ENCODE data around the gene NRSN2.
A peak's percentile ranks its signal among the peaks of the same experiment; 100 is the strongest.
"Not testable (repeated sequence)": the region's sequence is repeated elsewhere in the genome, so short reads cannot be mapped to it uniquely, and the experiment has no call there.

The NRSN2 gene

DNA sequence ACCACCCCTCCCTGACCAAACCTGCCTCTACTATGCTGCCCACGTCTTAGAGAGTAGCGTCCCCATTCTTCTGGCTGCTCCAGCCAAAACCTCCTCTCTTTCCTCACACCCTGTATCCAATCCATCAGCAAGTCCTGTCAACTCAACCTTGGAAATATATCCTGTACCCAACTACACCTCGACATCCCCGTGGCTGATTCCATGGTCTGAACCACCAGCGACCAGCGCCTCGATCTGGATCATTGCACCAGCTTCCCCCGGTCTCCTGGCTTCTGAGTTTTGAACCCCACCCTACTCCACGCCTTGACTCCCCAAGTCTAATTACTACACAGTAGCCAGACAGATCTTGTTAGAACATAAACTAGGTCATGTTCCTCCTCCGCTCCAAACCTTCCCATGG, 9.8 kb downstream of the NRSN2 start:
- no peak for DNase-seq

DNA sequence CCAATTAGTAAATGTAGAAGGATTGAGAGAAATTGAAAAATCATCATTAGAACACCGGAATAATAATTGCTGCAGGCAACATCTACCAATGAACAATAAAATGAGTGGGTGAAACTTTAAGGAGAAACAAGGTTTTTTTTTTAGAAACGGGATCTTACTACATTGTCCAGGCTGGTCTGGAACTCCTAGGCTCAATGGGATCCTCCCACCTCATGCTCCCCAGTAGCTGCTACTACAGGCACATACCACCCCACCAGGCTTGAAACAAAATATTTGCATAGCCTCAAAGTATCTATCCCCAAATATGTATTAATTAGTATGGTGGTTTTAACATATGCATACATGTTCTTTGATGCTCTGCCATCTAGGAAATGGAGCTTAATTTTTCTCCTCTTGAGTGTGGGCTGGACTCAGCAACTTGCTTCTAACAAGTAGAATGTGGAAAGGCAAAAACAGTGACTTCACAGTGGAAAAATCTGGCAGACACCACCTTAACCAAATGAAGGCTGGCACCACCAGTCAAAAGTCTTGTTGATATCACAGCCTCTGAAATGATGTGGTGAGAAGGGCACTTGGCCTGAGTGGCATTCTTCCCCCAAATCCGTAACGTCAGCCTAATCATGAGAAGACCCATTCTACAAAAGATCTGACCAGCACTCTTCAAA, 12.1 kb downstream of the NRSN2 start:
- DNase-seq = no peak

DNA sequence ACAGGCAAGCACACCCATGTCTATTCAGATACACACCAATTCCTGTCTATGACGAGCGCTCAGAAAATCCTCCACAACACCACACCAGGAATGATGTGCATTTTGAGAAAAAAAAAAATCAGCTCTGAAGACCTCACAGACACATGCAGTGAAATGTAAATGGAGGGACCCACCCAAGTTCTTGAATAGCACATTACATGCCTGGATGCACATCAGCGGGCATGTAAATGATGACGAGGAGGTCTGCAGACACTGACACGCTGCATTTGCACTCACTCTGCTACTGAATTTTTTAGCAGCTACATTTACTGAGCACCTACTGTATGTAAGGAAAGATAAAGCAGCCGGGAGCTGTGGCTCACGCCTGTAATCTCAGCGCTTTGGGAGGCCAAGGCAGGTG, 14.7 kb downstream of the NRSN2 start:
- no peak for DNase-seq

DNA sequence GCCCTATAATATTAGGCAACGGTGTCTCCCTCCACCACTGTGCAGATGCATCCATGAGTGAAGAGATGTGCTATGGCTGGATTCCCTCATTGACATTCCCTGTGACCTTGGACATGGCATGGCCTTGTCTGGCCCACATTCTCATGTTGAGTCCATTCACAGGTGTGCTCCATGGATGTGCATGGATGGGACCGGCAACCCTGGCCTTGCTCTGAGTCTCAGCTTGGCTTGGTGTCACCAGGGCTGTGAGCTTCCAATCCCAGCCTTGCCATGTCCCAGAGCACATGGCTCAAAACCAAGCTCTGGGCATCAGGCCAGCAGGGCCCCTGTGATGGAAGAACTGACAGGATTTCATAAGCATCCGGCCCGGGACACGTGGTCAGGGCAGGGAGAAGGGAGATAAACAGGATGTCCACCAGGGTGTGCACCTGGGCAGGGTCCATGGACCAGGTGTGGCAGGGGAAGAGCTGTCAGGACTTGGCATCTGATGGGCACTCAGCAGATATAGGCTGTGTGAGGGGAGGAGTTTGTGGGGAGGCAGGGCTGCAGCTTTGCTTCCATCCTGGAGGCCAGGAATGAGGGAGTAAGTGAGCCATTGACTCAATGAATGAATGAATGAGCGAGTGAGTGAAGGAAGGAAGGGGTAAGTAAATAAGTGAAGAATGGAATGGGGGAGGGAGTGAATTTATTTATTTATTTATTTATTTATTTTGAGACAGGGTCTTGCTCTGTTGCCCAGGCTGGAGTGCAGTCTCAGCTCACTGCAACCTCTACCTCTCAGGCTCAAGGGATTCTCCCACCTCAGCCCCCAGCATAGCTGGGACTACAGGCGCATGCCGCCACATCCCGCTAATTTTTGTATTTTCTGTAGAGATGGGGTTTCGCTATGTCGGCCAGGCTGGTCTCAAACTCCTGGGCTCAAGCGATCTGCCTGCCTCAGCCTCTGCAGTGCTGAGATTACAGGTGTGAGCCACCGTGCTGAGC, 15.7 kb downstream of the NRSN2 start:
- DNase-seq = no peak

DNA sequence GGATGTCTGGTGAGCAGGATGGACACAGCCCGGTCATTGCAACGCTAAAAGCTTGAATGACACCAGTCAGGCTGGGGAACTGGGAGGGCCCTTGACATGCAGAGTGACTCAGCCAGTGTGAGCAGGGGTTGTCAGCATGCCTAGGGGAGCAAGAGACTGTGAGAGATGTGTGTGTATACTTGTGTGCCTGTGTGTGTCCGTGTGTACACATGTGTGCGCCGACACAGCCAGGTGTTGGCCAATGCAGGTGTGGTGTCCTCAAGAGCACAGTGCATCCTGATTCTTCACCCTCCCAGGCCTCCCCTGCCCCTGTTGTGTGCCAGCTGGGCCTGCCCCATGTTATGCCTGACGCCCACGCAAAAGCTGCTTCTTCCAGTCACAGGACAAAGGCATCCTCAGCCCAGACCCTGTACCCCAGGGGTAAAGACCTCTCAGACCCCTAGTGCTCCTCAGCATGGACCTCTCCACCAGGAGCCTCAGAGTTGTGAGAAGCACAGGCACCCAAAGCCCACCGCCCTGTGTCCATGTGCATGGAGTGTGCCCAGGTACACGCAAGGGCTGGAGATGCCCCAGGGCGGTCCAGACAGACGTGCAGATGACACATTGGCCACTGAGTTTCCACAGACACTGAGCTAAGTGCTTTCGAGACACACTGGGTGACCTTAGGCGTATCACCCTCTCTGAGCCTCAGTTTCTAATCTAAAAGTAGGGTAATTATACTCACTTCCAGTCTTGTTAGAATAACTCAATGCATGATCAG, 16.6 kb downstream of the NRSN2 start:
- no peak for DNase-seq

DNA sequence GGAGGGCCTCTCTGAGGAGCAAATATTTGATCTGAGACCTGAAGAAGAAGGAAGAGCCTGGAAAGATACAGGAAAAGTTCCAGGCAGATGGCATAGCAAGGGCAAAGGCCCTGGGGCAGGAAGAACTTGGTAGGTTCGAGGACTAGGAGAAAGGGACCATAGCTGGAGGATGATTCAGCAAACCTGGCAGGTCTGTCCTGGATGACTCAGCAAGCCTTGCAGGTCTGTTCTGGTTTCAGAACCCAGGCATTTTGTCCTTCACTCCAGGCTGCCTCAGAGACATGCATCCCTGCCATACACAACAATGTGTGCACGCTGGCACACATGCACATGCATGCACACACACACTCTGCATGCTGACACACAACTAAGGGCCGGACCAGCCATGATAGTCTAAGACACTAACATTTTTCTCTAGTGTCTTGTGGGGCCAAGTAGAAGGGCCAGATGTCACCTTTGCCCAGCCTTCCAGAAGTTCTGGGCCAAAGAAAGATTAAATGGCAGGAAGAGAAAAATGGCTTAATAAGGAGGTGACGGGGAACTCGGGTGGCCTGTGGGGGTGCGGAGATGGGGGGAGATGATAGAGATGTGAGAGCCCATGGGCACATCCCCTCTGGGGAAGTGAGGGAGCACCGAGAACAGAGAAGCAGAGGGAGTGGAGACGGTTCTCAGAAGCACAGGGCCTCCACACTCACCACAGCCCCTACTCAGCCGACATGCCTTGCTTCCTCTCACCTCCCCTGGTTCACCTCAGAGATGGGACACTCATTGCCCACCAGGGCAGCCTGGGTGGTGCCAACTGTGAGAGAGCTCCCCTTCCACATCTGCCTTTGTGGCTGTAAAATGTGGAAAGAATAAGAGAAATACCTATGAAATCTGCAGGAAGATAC, 18.2 kb downstream of the NRSN2 start:
- DNase-seq = no peak

DNA sequence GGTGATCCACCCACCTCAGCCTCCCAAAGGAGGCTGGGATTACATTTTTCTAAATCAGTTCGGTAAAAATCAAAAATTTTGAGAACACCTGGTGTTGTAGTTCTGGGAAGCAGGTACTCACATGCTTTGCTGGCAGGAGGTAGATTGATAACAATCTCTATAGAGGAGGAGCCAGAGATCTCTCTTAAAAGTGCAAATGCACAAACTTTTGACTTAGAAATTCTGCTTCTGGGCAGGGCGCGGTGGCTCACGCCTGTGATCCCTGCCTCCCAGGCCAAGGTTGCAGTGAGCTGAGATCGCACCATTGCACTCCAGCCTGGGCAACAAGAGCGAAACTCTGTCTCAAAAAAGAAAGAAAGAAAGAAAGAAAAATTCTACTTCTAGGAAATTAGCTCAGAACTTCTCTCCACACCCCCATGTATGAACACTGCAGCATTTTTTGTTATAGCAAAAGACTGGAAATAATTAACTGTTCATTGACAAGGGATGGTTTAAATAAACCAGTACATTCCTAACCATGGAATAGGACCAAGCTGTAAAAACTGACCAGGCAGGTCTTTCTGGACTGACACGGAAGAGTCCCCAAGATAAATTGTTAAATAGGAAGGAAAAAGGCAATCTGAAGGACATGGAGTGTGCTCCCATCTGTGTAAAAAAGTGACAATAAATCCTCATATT, 19.3 kb downstream of the NRSN2 start:
- no peak for DNase-seq

DNA sequence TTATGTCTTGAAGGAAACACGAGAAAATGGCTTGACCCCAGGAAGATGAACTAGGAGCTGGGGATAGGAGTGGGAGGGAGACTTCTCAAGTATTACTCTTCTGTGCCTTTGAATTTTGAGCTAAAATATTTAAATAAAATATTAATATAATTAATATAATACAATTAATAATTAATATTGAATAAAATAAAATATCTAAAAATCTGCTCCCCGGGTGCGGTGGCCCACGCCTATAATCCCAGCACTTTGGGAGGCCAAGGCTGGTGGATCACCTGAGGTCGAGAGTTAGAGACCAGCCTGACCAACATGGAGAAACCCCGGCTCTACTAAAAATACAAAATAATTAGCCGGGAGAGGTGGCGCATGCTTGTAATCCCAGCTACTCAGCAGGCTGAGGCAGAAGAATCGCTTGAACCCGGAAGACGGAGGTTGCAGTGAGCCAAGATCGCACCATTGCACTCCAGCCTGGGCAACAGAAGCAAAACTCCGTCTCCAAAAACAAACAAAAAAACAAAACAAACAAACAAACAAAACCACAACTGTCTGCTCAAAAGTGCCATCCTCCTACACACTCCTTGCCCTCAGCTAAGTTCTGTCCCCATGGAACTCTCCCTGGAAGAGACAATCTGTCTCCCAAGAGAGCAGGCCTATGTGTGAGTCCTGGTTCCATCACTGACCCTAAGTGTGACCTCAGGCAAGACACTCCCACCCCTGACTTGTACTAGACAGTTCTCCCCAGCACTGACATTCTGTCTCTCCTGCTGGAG, 20.0 kb downstream of the NRSN2 start:
- no peak for DNase-seq

DNA sequence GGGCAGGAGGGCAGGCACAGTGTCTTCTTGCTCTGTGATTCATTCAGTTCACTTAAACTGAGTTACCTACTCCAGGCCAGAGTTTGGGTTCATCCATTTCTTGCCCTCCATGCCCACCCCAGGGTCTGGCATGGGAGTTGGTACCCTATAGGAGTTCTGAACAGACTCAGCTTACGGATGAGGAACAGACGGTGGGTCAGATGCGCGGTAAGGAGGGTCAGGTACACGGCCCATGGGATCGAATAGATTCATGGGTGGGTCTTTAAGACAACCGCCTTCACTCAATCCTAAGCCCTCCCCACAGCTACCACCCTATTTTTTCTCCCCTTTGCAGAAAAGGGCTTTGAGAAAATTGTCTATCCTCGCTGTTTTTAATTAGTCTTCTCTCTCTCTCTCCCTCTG, 20.6 kb downstream of the NRSN2 start:
- DNase-seq = no peak

DNA sequence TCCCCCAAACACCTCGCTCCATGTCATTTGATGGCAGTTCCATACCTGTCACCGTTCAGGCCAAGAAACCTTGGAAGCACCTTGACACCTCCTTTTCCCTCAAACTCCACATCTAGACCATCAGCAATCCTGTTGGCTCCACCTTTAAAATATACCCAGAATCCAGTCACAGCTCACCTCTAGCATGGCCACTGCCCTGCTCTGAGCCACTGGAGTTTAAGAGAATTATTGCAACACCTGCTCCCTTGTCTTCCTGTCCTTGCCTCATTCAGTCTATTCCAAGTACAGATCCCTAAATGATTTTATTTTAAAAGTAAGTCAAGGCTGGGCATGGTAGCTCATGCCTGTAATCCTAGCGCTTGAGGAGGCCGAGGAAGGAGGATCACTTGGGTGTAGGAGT, 22.0 kb downstream of the NRSN2 start:
- no peak for DNase-seq

DNA sequence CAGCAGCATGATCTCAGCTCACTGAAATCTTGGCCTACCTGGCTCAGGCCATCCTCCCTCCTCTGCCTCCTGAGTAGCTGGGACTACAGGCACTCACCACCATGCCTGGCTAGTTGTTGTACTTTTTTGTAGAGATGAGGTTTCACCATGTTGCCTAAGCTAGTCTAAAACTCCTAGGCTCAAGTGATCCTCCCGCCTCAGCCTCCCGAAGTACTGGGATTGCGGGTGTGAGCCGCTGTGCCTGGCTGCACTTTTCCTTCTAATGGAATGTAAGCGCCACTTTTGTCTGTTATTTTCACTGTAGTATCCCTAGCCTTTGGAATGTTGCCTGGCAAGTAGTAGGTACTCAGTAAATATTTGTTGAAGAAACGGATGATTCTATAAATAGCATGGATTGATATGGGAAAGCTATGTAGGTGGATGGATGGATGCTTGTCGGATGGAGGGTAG, 23.3 kb downstream of the NRSN2 start:
- no peak for DNase-seq

DNA sequence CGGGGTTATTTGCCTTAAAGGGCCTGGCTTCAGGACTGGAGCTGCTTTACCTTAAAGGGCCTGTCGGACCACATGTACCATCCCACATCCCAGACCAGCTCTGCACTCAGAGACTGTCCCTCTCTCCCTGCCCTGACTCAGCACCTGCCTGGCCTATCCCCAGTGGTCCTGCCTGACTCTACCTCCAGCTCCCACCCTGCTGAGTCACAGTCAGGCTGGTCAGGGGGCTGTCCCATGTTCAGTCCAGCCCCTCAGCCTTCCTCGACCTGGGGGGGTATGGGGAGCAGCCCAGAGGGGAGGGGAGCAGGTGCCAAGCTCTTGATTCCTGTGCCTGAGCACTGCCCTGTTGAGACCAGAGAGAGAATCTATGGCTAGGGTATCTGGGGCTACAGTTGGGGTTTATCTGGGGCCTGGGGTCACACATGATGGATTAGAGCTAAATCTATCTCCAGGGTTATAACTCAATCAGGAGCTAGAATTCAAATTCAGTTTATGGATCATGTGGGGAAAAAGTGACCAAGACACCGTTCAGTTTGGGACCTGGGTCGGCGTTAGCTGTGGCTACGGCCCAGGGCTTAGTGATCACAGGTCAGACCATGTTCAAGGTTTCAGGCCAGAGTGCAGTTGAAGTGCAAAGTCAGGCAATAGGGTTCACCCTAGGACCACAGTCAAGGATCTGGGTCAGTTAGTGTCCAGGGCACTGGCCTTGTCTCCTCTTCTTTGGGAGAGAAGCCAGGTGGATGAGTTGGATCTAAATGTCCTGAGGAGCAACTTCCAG, 24.3 kb downstream of the NRSN2 start:
- DNase-seq = no peak

DNA sequence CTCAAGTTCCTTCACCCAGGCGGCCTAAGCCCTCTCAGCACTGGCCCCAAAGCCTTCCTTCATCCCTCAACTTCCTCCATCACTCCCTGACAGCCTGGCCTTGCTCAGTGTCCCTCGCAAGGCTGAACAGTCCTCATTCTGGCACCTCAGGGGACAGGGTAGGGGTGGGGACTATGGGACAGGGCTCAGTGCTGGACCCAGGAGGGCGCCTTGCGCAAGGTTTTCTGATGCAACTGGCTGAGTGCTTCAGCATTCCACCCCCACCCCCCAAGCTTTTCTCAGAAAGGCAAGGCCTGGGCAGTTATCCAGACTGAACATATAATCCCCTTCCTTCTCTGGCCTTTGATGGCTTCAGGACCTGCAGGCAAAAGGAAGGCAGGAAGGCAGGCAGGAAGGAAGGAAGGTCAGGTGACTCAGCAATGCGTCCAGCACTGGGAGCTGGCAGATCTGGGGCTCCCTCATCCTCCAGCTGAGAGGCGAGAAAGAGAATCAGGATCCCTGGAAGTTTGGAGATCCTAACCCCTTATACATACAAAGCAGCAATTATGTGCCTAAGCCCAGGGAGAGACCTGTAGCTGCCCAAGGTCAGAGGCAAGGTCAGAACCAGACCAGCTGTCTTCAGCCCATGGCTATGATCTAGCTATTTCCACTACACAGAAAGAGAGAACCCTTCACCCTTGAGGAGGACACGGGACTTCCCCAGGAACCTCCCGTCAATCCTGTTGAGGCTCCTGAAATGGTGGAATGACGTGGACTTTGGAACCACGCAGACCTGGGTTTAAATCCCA, 25.0 kb downstream of the NRSN2 start:
- no peak for DNase-seq

DNA sequence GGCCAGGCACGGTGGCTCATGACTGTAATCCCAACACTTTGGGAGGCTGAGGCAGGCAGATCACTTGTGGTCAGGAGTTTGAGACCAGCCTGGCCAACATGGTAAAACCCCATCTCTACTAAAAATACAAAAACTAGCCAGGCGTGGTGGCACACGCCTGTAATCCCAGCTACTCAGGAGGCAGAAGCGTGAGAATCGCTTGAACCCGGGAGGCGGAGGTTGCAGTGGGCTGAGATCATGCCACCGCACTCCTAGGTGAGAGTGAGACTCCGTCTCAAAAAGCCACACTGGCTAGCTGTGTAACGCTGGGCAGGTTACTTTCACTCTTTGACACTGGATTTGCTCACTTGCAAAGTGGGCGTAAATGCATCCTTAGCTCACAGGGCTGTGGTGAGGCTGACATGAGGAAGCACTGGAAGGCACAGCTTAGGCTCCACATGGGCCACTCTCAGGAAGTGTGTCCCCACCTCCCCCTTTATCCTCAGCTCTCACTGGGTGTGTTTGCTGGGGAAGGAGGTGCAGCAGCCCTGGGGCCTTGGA, 25.7 kb downstream of the NRSN2 start:
- DNase-seq = not testable (repeated sequence)

DNA sequence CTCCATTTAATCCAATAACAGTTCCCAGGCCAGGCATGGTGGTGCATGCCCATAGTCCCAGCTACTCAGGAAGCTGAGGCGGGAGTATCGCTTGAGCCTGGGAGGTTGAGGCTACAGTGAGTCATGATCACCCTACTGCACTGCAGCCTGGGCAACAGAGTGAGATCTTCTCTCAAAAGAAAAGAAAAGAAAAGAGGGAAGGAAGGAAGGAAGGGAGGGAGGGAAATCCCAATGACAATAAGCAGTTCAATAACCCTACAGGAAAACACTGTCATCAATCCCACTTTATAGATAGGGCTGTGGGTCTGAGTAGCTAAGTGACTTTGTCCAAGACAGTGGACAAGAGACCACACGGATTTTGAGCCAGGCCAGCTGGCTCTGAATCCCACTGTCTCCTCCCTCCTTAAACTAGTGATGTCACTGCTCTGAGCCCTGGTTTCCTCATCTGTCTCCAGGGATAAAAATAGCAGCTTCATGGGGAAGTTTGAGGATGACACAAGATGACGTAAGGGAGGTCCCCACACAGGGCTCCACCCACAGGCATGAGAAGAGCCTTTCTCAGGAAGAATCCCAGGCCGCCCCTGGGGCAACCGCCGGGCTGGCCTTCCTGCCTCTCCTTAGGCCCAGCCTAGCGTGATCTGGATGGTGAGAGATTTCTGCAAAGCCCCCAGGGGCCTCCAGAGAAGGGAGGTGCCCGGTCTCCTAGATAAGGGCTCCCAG, 26.4 kb downstream of the NRSN2 start:
- peak; percentile 36 for DNase-seq

DNA sequence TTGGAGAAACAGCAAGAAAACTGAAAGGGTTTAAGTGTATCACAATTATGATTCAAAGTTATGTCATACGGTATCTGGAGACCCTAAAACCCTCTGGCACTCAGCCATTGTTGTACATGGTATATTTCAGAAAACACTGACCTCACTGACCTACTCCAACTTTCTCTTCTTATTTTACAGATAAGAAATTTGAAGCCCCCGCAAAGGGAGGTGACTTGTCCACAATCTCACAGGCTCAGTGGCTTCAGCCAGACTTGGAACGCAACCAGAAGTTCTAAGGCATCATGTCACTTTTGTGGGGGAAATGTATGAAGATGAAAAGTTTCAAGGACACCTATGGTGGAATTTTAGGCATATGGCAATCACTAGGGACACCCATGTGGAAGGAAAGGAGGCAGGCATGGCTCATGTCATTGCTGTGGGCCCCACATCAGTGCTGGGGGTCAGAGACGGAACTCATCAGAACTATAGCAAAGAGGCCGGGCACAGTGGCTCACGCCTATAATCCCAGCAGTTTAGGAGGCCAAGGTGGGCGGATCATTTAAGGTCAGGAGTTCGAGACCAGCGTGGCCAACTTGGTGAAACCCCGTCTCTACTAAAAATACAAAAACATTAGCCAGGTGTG, 28.5 kb downstream of the NRSN2 start:
- DNase-seq = no peak

DNA sequence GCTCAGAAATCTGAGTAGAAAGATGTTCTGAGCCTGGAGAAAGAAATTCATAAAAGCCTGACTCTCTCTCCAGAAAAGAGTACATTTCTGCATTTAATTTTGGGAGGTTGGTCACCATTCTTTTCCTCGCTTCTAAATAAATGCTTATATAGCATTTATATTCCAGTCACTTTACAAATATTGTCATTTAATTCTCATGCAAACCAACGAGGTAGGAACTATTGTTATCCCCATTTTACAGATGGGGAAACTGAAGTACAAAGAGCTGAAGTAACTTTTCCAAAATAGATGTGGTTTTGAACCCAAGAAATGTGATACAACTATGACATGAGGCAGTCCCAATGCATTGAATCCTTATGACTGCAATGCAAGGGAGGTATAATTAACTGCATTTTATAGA, 29.2 kb downstream of the NRSN2 start:
- no peak for DNase-seq

DNA sequence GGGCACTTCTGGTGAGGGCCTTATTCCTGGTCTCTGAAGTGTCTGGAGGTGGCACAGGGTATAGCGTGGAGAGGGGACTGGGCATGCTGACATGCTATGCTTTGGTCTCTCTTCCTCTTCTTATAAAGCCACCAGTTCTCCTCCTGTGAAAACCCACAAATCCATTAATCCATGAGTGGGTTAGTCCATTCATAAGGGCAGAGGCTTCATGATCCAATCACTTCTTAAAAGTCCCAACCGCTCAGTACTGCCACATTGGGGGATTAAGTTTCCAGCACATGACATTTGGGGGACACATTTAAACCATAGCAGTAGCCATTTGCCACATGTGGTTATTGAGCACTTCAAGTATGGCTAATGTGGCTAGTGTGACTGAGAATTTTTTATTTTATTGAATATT, 29.8 kb downstream of the NRSN2 start:
- no peak for DNase-seq

Data from SIG-M5 (cell line).